Measurements from ENCODE around the gene ZNF610. TPM values are rescaled to one million over a fixed set of nuclear protein-coding genes. Genes with fewer than 3 reads are reported as not detected.

ZNF610 gene
- total RNA-seq, 2 experiments from 2014 or later: 0.54 to 2.1 TPM

GRCh38 chr19:52410276-52410675 lies 74.2 kb downstream of the ZNF610 start:
- Histone ChIP-seq H3K4me3 (ENCODE audit: low read depth, low read length, poor library complexity, severe bottlenecking) (no peak overlapping the region), H4K20me1 (ENCODE audit: insufficient read depth, low read length) (no peaks in the 10 kb centered on the region), H2AFZ (ENCODE audit: low read length) (no peak overlapping the region), H3K27ac (ENCODE audit: low read depth, low read length, poor library complexity, severe bottlenecking) (no peak overlapping the region), H3K9me2 (ENCODE audit: insufficient read depth, low read length) (no peaks in the 10 kb centered on the region), H3K9me3 (ENCODE audit: low read length) (no peaks in the 10 kb centered on the region), H3K36me3 (ENCODE audit: insufficient read depth, low read length) (no peaks in the 10 kb centered on the region), H3K4me1 (ENCODE audit: insufficient read depth, low read length, poor library complexity, severe bottlenecking) (no peaks in the 10 kb centered on the region), H3K79me2 (ENCODE audit: insufficient read depth, low read depth, low read length) (no peaks in the 10 kb centered on the region), H3K4me2 (ENCODE audit: low read length) (no peak overlapping the region)
- intact Hi-C loops (cut with micrococcal nuclease; ENCODE audit: unreplicated experiment): no loop called here
- no peak for TF ChIP-seq EZH2phosphoT487 (IDR thresholded peaks at IDR 0.05; ENCODE audit: borderline replicate concordance, low read depth, low read length)
- TF ChIP-seq CTCF (conservative IDR thresholded peaks at IDR 0.05; ENCODE audit: low read length): no peak
- DNase-seq (ENCODE audit: low spot score): no peak
- BruUV-seq (replicated peaks): no TSS peak
- POLR2A ChIA-PET: no interaction called here
- CTCF ChIA-PET (ENCODE audit: unreplicated experiment): no interaction called here

- Histone ChIP-seq H2AFZ (ENCODE audit: low read length) (no peak overlapping the region), H3K36me3 (ENCODE audit: insufficient read depth, low read length) (no peaks in the 10 kb centered on the region), H3K4me1 (ENCODE audit: insufficient read depth, low read length, poor library complexity, severe bottlenecking) (no peaks in the 10 kb centered on the region), H3K4me2 (ENCODE audit: low read length) (no peak overlapping the region), H3K9me2 (ENCODE audit: insufficient read depth, low read length) (no peaks in the 10 kb centered on the region), H3K4me3 (ENCODE audit: low read depth, low read length, poor library complexity, severe bottlenecking) (no peak overlapping the region), H3K27ac (ENCODE audit: low read depth, low read length, poor library complexity, severe bottlenecking) (no peak overlapping the region), H4K20me1 (ENCODE audit: insufficient read depth, low read length) (no peaks in the 10 kb centered on the region), H3K9me3 (ENCODE audit: low read length) (0 out of 2 replicates have a peak, but pooled peaks cover 3% of the 10 kb centered on the region), H3K79me2 (ENCODE audit: insufficient read depth, low read depth, low read length) (no peaks in the 10 kb centered on the region)
- intact Hi-C loops (cut with micrococcal nuclease; ENCODE audit: unreplicated experiment): no loop called here
- CTCF ChIA-PET (ENCODE audit: unreplicated experiment): no interaction called here
- no TSS peak for BruUV-seq (replicated peaks)
- TF ChIP-seq CTCF (conservative IDR thresholded peaks at IDR 0.05; ENCODE audit: low read length) (no peak), EZH2phosphoT487 (IDR thresholded peaks at IDR 0.05; ENCODE audit: borderline replicate concordance, low read depth, low read length) (no peak)
- no peak for DNase-seq (ENCODE audit: low spot score)
- POLR2A ChIA-PET: no interaction called here
Observed at GRCh38 chr19:52415711-52416110, 79.7 kb downstream of the ZNF610 start.

Small RNA genes lying within 50 kb of the gene (small RNA-seq; reads per million reads assigned to genes)
- gene AC010332.1: not detected

Other genes with a start within 250 kb of the ZNF610 start
- not detected in 2 replicates for gene ZNF841, start 240.5 kb upstream of the ZNF610 start, total RNA-seq (2014; rRNA removed; shearing (Covaris generic))
- not detected in 2 replicates for gene ZNF841, start 240.5 kb upstream of the ZNF610 start, total RNA-seq (2022)
- gene ZNF616, start 196.3 kb upstream of the ZNF610 start, total RNA-seq (2014; rRNA removed; shearing (Covaris generic)): 3.8 and 5.2 TPM in 2 replicates
- 7.1 and 7.2 TPM in 2 replicates for gene ZNF616, start 196.3 kb upstream of the ZNF610 start, total RNA-seq (2022)
- 8.0 and 13.2 TPM in 2 replicates for gene ZNF836, start 164.6 kb upstream of the ZNF610 start, total RNA-seq (2014; rRNA removed; shearing (Covaris generic))
- gene ZNF836, start 164.6 kb upstream of the ZNF610 start, total RNA-seq (2022): 14.8 and 20.7 TPM in 2 replicates
- 117 and 154 TPM in 2 replicates for gene PPP2R1A, start 146.2 kb upstream of the ZNF610 start, total RNA-seq (2014; rRNA removed; shearing (Covaris generic))
- 207 and 208 TPM in 2 replicates for gene PPP2R1A, start 146.2 kb upstream of the ZNF610 start, total RNA-seq (2022)
- 15.5 and 17.1 TPM in 2 replicates for gene ZNF766, start 66.7 kb upstream of the ZNF610 start, total RNA-seq (2014; rRNA removed; shearing (Covaris generic))
- gene ZNF766, start 66.7 kb upstream of the ZNF610 start, total RNA-seq (2022): 15.8 and 26.4 TPM in 2 replicates
- 9.3 and 12.0 TPM in 2 replicates for gene ZNF480, start 39.1 kb upstream of the ZNF610 start, total RNA-seq (2014; rRNA removed; shearing (Covaris generic))
- gene ZNF480, start 39.1 kb upstream of the ZNF610 start, total RNA-seq (2022): 15.5 and 16.0 TPM in 2 replicates
- gene ZNF880, start 33.7 kb downstream of the ZNF610 start, total RNA-seq (2014; rRNA removed; shearing (Covaris generic)): 0.13 TPM in 1 of 2 replicates, not detected in the other
- gene ZNF880, start 33.7 kb downstream of the ZNF610 start, total RNA-seq (2022): 1.0 and 1.2 TPM in 2 replicates
- 0.57 TPM in 1 of 2 replicates, not detected in the other for gene ZNF528, start 61.6 kb downstream of the ZNF610 start, total RNA-seq (2014; rRNA removed; shearing (Covaris generic))
- 0.27 TPM in 1 of 2 replicates, not detected in the other for gene ZNF528, start 61.6 kb downstream of the ZNF610 start, total RNA-seq (2022)
- not detected in 2 replicates for gene ZNF534, start 92.9 kb downstream of the ZNF610 start, total RNA-seq (2014; rRNA removed; shearing (Covaris generic))
- not detected in 2 replicates for gene ZNF534, start 92.9 kb downstream of the ZNF610 start, total RNA-seq (2022)
- gene ZNF578, start 117.3 kb downstream of the ZNF610 start, total RNA-seq (2014; rRNA removed; shearing (Covaris generic)): not detected in 2 replicates
- gene ZNF578, start 117.3 kb downstream of the ZNF610 start, total RNA-seq (2022): not detected in 2 replicates
- 26.9 and 46.6 TPM in 2 replicates for gene ZNF808, start 191.4 kb downstream of the ZNF610 start, total RNA-seq (2014; rRNA removed; shearing (Covaris generic))
- gene ZNF808, start 191.4 kb downstream of the ZNF610 start, total RNA-seq (2022): 29.2 and 33.7 TPM in 2 replicates
- gene ZNF701, start 234.0 kb downstream of the ZNF610 start, total RNA-seq (2014; rRNA removed; shearing (Covaris generic)): 18.0 and 18.1 TPM in 2 replicates
- 25.5 and 28.3 TPM in 2 replicates for gene ZNF701, start 234.0 kb downstream of the ZNF610 start, total RNA-seq (2022)

Data from OCI-LY7 (cell line).